CD4-positive, alpha-beta memory T cell (primary cell): ENCODE results near the gene TRIM3. TPM values are rescaled to one million over a fixed set of nuclear protein-coding genes. Genes with fewer than 3 reads are reported as not detected.
"Not testable (repeated sequence)": the region's sequence is repeated elsewhere in the genome, so short reads cannot be mapped to it uniquely, and the experiment has no call there.

Source experiments
- CTCF ChIA-PET: fragments of 350-600 bp; sonication (Branson Sonifier 250); formaldehyde crosslinking; loops from one replicate; lab custom pipeline; 2021; ENCODE audit warnings: inconsistent platforms; ENCODE audit not compliant: partially characterized antibody; lab: Charles Lee
- POLR2A ChIA-PET: fragments of 350-600 bp; sonication (Branson Sonifier 250); formaldehyde crosslinking; loops from one replicate; lab custom pipeline; 2021; ENCODE audit not compliant: partially characterized antibody; lab: Charles Lee
- DNase-seq, 5 donors: peaks; one replicate each; pipeline versions ENCODE4 v3.0.0 to v3.0.0-alpha.2; 2020 to 2022; ENCODE audit warnings: mixed read lengths in 1 of 5
- H3K27ac ChIP-seq: one replicate; pipeline ENCODE4 v1.7.0; 2013; ENCODE audit warnings: low read depth, low read length
- H3K27me3 ChIP-seq: 2 replicates; pipeline ENCODE4 v1.7.0; 2013; ENCODE audit warnings: mild to moderate bottlenecking, low read length, moderate library complexity; ENCODE audit not compliant: insufficient read depth
- H3K36me3 ChIP-seq: 2 replicates; pipeline ENCODE4 v1.7.0; 2013; ENCODE audit warnings: mild to moderate bottlenecking, low read length, moderate library complexity; ENCODE audit not compliant: insufficient read depth
- H3K4me1 ChIP-seq: 2 replicates; pipeline ENCODE4 v1.7.0; 2013; ENCODE audit warnings: mild to moderate bottlenecking, low read length, moderate library complexity; ENCODE audit not compliant: insufficient read depth
- H3K4me3 ChIP-seq, 2 donors: one replicate each; pipeline ENCODE4 v1.7.0; 2013; ENCODE audit warnings: low read length in 2 of 2, mild to moderate bottlenecking in 1 of 2
- H3K9me3 ChIP-seq, 2 donors: one replicate each; pipeline ENCODE4 v1.7.0; 2013; ENCODE audit warnings: low read length in 2 of 2, control low read depth in 1 of 2; ENCODE audit not compliant: control insufficient read depth in 1 of 2
- H3K27ac Mint-ChIP-seq, 7 donors: one replicate each; pipeline ENCODE4 v1.8.0; 2020 to 2021; ENCODE audit warnings: mixed read lengths in 7 of 7, mild to moderate bottlenecking in 6 of 7, inconsistent platforms in 3 of 7, moderate library complexity in 3 of 7
- H3K27me3 Mint-ChIP-seq, 2 donors: one replicate each; pipeline ENCODE4 v1.8.0; 2020 to 2021; ENCODE audit warnings: mixed read lengths in 2 of 2
- H3K36me3 Mint-ChIP-seq, 2 donors: one replicate each; pipeline ENCODE4 v1.8.0; 2020 to 2021; ENCODE audit warnings: mixed read lengths in 2 of 2, inconsistent platforms in 1 of 2, mild to moderate bottlenecking in 1 of 2
- H3K4me1 Mint-ChIP-seq, 4 donors: one replicate each; pipeline ENCODE4 v1.8.0; 2020 to 2021; ENCODE audit warnings: mixed read lengths in 4 of 4, mild to moderate bottlenecking in 1 of 4
- H3K4me3 Mint-ChIP-seq, 8 donors: one replicate each; pipeline ENCODE4 v1.8.0; 2020 to 2021; ENCODE audit warnings: mixed read lengths in 8 of 8, mild to moderate bottlenecking in 7 of 8, moderate library complexity in 6 of 8, inconsistent platforms in 3 of 8
- H3K9me3 Mint-ChIP-seq, 8 donors: one replicate each; pipeline ENCODE4 v1.8.0; 2020 to 2021; ENCODE audit warnings: mixed read lengths in 8 of 8, mild to moderate bottlenecking in 5 of 8, inconsistent platforms in 3 of 8, moderate library complexity in 1 of 8
- intact Hi-C: fragments of 100-400 bp; cut with micrococcal nuclease; formaldehyde crosslinking; loops from one replicate; pipeline ENCODE4 v1.15.1; 2023
- polyA plus RNA-seq, 2 donors: library from polyadenylated mRNA; unstranded; fragments of 300-500 nt; fragmentation: Illumina TruSeq; gene quantifications; one replicate each; pipeline ENCODE4 v1.2.3, GENCODE V29; 2021
- total RNA-seq, 2 experiments: library from RNA; stranded (reverse); gene quantifications; one replicate each; pipeline ENCODE4 v1.2.3, GENCODE V29; 2021

Gene TRIM3
- total RNA-seq (10 to 100 TPM; 22.9 to 23.1 TPM), polyA plus RNA-seq (1 to 10 TPM; 1.2 to 3.5 TPM)

DNA sequence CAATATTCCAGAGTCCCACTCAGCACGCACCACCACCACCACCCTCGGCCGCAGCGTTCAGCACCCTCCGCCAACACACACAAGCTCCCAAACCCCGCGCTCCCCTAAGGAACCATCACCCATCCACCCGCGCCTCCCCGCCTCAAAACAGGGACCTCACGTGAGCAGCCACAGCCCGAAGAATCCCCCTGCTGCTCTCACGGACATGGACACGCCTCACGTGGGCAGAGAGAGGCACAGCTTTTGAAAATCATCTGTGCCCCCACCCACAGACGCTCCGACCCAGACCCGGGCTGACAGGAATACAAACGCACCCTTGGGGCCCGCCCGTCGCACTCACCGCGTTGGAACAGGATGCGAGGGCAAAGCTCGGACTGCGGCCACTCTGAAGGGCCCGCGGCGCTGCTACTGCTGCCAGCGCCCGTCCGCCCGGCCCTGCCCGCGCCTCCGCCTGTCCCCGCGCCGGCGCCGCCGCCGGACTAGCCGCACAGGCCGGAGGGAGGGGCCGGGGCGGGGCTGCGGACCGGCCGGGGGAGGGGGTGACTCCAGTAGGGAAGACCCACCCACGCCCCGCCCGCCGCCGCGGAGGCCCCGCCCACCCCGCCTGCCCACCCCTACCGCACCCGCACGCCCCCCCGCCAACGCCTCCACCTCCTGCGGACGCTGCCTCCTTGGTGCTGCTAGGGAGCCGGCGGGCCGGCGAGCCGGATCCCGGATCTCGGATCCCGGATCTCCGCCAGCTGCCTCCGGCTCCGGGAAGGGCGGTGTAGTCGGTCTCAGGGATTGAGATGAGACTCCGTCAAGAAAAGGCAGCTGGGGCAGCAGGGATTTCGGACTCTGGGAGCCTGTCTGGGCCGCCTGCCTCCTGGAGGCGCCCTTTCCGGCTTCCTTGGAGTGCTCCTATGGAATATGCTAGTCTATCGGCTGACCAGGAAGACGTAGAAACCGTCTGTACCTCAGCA, at the start of gene TRIM3:
TRIM3 (minus strand) TSS at position 491 of the 962 bp plus-strand sequence. CDS start 8,246 bp downstream, outside the sequence.
- POLR2A ChIA-PET: interaction anchor here (0.8 to 4.1 kb wide), 7 partner anchors 8 to 273 kb away, joined by 3 to 22 read pairs (median 4); partner anchors contain the start of genes ARFIP2, MRPL17, SMPD1 and TIMM10B
- Mint-ChIP-seq H3K4me3 (peak within 1 kb of the TSS; percentile 88 to 92 (median 89)), H3K27me3 (no peaks in the 10 kb centered on the region), H3K36me3 (peaks cover 6 to 18% of the 10 kb centered on the region in 2 donors), H3K9me3 (no peaks in the 10 kb centered on the region), H3K4me1 (peaks cover 10 to 33% (median 19%) of the 10 kb centered on the region in 4 donors), H3K27ac (peak within 1 kb of the TSS; percentile 86 to 95 (median 92))
- peaks cover 16% of the 10 kb centered on the region for H3K4me1 ChIP-seq
- peaks cover 19% of the 10 kb centered on the region for H3K36me3 ChIP-seq
- peak; percentile 41 to 75 (median 53) for DNase-seq
- H3K9me3 ChIP-seq: no peaks in the 10 kb centered on the region
- CTCF ChIA-PET: interaction anchor here (1.1 to 2.6 kb wide), 5 partner anchors 30 to 282 kb away, joined by 3 to 14 read pairs (median 5); partner anchors contain the start of gene MRPL17
- intact Hi-C loops: no loop called here
- peak within 1 kb of the TSS; percentile 54 to 64 for H3K4me3 ChIP-seq
- H3K27me3 ChIP-seq: no peaks in the 10 kb centered on the region
- peak within 1 kb of the TSS; percentile 60 for H3K27ac ChIP-seq

DNA sequence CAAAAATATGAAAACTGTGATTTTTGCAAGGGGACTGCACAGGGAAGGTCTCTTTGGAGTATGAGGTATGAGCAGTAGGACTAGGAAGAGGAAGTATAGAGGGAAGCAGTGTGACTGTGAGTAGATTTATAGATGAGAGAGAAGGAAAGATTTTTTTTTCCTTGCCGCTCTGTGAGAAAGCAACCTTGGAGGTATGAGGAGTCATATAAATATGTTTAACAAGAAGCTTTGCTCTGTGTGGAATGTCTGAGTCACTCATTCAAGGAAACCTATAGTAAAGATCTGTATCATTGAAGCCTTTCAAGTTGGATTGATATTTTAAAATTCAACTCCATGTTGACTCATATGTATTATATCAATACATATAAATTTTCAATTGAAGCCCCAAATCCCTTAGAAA, 49.5 kb upstream of the TRIM3 start:
- peaks cover 11 to 19% (median 14%) of the 10 kb centered on the region in 4 donors for H3K4me1 Mint-ChIP-seq
- H3K27me3 ChIP-seq: no peaks in the 10 kb centered on the region
- peaks cover 14% of the 10 kb centered on the region for H3K4me1 ChIP-seq
- peak overlapping the region in 1 of 7 donors; percentile 74 for H3K27ac Mint-ChIP-seq
- no peaks in the 10 kb centered on the region for H3K27me3 Mint-ChIP-seq
- H3K4me3 ChIP-seq: no peak overlapping the region
- intact Hi-C loops: no loop called here
- peaks cover 5% of the 10 kb centered on the region for H3K36me3 ChIP-seq
- CTCF ChIA-PET: interaction anchor here (1.0 to 2.3 kb wide), 5 partner anchors 95 to 214 kb away, joined by 3 to 11 read pairs (median 3); partner anchors contain the start of genes MRPL17 and TPP1
- POLR2A ChIA-PET: no interaction called here
- no peak overlapping the region for H3K27ac ChIP-seq
- no peak for DNase-seq
- H3K36me3 Mint-ChIP-seq: peaks cover 34 to 47% of the 10 kb centered on the region in 2 donors
- no peak overlapping the region for H3K4me3 Mint-ChIP-seq
- H3K9me3 ChIP-seq: no peaks in the 10 kb centered on the region
- no peaks in the 10 kb centered on the region for H3K9me3 Mint-ChIP-seq

DNA sequence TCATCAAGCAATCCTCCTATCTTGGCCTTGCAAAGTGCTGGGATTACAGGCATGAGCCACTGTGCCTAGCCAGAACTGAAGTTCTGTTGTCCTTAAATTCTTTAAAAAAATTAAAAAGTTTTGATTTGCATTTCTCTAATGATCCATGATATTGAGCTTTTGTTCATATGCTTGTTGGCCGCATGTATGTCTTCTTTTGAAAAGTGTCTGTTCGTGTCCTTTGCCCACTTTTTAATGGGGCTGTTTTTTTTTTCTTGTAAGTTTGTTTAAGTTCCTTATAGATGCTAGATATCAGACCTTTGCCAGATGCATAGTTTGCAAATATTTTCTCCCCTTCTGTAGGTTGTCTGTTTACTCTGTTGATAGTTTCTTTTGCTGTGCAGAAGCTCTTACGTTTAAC, 48.2 kb upstream of the TRIM3 start:
- POLR2A ChIA-PET: not testable (repeated sequence)
- H3K4me1 Mint-ChIP-seq: peaks cover 11 to 12% (median 12%) of the 10 kb centered on the region in 4 donors

DNA sequence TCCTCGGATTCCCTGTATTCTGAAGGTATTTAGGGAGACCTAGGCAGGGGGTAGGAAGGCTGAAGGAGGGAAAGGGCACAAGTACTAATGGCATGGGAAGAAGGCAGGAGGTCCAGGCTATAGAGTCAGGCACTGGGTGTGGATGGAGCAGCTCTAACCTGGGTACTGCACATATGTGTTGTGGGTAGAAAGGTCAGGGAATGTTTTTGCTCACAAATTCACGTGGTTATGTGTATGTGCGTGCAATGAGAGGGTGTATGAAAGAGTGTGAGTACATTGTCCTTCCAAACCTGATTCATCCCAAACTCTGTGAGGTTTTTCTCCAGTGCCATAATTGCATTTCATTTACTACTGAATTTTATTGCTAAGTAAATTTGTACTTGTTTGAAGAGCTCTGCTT, 46.5 kb upstream of the TRIM3 start:
- Histone ChIP-seq H3K36me3 (peaks cover 8% of the 10 kb centered on the region), H3K4me1 (no peaks in the 10 kb centered on the region), H3K27me3 (no peaks in the 10 kb centered on the region), H3K27ac (no peak overlapping the region), H3K9me3 (no peaks in the 10 kb centered on the region), H3K4me3 (no peak overlapping the region)
- Mint-ChIP-seq H3K9me3 (no peaks in the 10 kb centered on the region), H3K4me1 (peaks cover 0 to 4% (median 0%) of the 10 kb centered on the region in 4 donors), H3K36me3 (peaks cover 42 to 51% of the 10 kb centered on the region in 2 donors), H3K27ac (no peak overlapping the region), H3K27me3 (no peaks in the 10 kb centered on the region), H3K4me3 (no peak overlapping the region)
- POLR2A ChIA-PET: no interaction called here
- intact Hi-C loops: no loop called here
- no peak for DNase-seq
- CTCF ChIA-PET: interaction anchor here (1.0 to 3.0 kb wide), 5 partner anchors 9 to 141 kb away, joined by 3 to 13 read pairs (median 3); no protein-coding TSS in a partner anchor

More for the DNA sequence above, 48.2 kb upstream of the TRIM3 start:
- H3K27ac ChIP-seq, H3K9me3 ChIP-seq, H3K9me3 Mint-ChIP-seq, intact Hi-C loops, H3K27me3 Mint-ChIP-seq, H3K36me3 ChIP-seq, H3K27me3 ChIP-seq, DNase-seq, H3K4me3 ChIP-seq, H3K4me3 Mint-ChIP-seq, H3K27ac Mint-ChIP-seq: not testable (repeated sequence)
- CTCF ChIA-PET: interaction anchor here (1.1 to 2.0 kb wide), 2 partner anchors 8 to 143 kb away, joined by 3 to 4 read pairs; no protein-coding TSS in a partner anchor
- peaks cover 13% of the 10 kb centered on the region for H3K4me1 ChIP-seq
- peaks cover 34 to 45% of the 10 kb centered on the region in 2 donors for H3K36me3 Mint-ChIP-seq

DNA sequence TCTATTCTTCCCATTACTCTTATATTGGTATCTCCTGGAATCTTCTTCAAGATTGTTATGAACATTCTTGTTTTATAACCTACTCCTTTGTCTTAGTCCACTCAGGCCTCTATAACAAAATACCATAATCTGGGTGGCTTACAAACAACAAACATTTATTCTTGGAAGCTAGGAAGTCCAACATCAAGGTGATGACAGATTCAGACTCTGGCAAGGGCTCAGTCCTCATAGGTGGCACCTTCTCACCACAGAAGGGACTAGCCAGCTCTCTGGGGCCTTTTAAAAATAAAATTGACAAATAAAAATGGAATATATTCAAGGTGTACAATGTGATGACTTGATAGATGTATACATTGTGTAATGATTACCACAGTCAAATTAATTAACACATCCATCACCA, 43.1 kb upstream of the TRIM3 start:
- Mint-ChIP-seq H3K27ac (no peak overlapping the region), H3K9me3 (peaks cover 0 to 5% (median 0%) of the 10 kb centered on the region in 8 donors), H3K27me3 (no peaks in the 10 kb centered on the region), H3K4me1 (peaks cover 0 to 2% (median 0%) of the 10 kb centered on the region in 4 donors), H3K36me3 (peaks cover 55 to 58% of the 10 kb centered on the region in 2 donors), H3K4me3 (no peak overlapping the region)
- H3K9me3 ChIP-seq: no peaks in the 10 kb centered on the region
- no peaks in the 10 kb centered on the region for H3K27me3 ChIP-seq
- CTCF ChIA-PET: no interaction called here
- no peak overlapping the region for H3K27ac ChIP-seq
- no peak for DNase-seq
- intact Hi-C loops: no loop called here
- peaks cover 8% of the 10 kb centered on the region for H3K36me3 ChIP-seq
- POLR2A ChIA-PET: no interaction called here
- no peak overlapping the region for H3K4me3 ChIP-seq
- H3K4me1 ChIP-seq: no peaks in the 10 kb centered on the region

DNA sequence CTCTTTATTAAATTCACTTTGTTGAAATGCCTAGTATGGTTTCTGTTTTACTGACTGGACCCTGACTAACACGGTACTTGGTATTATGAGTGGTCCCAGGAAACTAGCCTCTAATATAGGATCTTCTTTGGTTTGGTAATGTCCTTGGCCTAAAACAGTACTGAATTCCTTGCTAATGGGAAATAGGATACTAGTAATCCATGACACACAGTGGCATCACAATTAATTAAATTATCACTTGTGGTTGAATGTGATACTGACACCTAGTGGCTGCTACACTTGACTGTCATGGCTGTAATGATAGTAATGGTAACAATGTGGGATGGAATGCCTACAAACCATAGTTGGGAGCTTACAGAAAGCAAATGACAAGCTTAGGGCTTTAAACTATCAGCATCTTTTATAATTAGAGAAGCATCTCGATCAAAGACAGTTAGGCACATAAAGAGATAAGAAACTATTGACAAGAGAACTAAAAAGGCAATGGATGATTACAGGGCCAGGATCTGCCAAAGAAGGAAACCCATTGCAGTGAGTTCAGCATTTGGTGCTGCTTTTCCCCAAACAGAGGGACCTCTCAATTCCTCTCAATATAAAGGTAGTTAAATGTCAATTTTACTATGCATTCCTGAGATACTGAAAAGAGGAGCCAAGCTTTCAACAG, 32.0 kb upstream of the TRIM3 start:
- Histone ChIP-seq H3K27ac (no peak overlapping the region), H3K27me3 (no peaks in the 10 kb centered on the region), H3K4me1 (no peaks in the 10 kb centered on the region), H3K9me3 (no peaks in the 10 kb centered on the region), H3K4me3 (no peak overlapping the region), H3K36me3 (peaks cover 6% of the 10 kb centered on the region)
- ChIA-PET CTCF (interaction anchor here (0.6 to 6.0 kb wide), 33 partner anchors 8 to 250 kb away, joined by 3 to 161 read pairs (median 4); partner anchors contain the start of genes ARFIP2, DNHD1, MRPL17 and TIMM10B), POLR2A (interaction anchor here (1.5 kb wide), 2 partner anchors 115 to 127 kb away, joined by 4 to 7 read pairs; partner anchors contain the start of gene SMPD1)
- intact Hi-C loops: loop anchor here (1.0 kb wide), 3 partner anchors 62 to 126 kb away; no protein-coding TSS in a partner anchor
- Mint-ChIP-seq H3K9me3 (no peaks in the 10 kb centered on the region), H3K27me3 (no peaks in the 10 kb centered on the region), H3K27ac (no peak overlapping the region), H3K36me3 (peaks cover 28 to 33% of the 10 kb centered on the region in 2 donors), H3K4me3 (no peak overlapping the region), H3K4me1 (peaks cover 0 to 5% (median 0%) of the 10 kb centered on the region in 4 donors)
- peak; percentile 17 to 41 (median 27) for DNase-seq
